HEK293T (cell line): ENCODE results near the gene ACIN1.

Source experiments
- CTCF ChIA-PET: fragments of 350-600 bp; formaldehyde crosslinking; extraction: SDS; loops from one replicate; lab custom pipeline; 2021; ENCODE audit warnings: antibody characterized with exemption, inconsistent platforms; lab: Yijun Ruan, JAX
- POLR2A ChIA-PET: fragments of 350-600 bp; formaldehyde crosslinking; extraction: SDS; loops from one replicate; lab custom pipeline; 2020; ENCODE audit warnings: antibody characterized with exemption, inconsistent platforms; lab: Yijun Ruan, JAX
- DNase-seq: peaks from one replicate; pipeline ENCODE4 v3.0.0; 2012; ENCODE audit warnings: mixed read lengths; ENCODE audit errors: extremely low spot score
- BHLHE40 ChIP-seq: fragments of 450-650 bp; IDR thresholded peaks from 2 replicates; pipeline ENCODE4 v1.6.1; 2016; ENCODE audit warnings: mild to moderate bottlenecking, moderate library complexity, borderline replicate concordance
- CTBP1 ChIP-seq: fragments of 450-650 bp; IDR thresholded peaks from 2 replicates; pipeline ENCODE4 v1.6.1; 2016; ENCODE audit warnings: borderline replicate concordance
- ELF4 ChIP-seq: fragments of 450-650 bp; IDR thresholded peaks from 2 replicates; pipeline ENCODE4 v1.6.1; 2017; ENCODE audit warnings: antibody characterized with exemption
- FOXA1 ChIP-seq: fragments of 450-650 bp; IDR thresholded peaks from 2 replicates; pipeline ENCODE4 v1.6.1; 2016; ENCODE audit warnings: mild to moderate bottlenecking
- FOXK2 ChIP-seq: fragments of 450-650 bp; IDR thresholded peaks from 2 replicates; pipeline ENCODE4 v1.6.1; 2016; ENCODE audit warnings: mild to moderate bottlenecking
- FOXM1 ChIP-seq: fragments of 450-650 bp; IDR thresholded peaks from 2 replicates; pipeline ENCODE4 v1.6.1; 2017; ENCODE audit warnings: mild to moderate bottlenecking, borderline replicate concordance
- HDGF ChIP-seq: fragments of 450-650 bp; IDR thresholded peaks from 2 replicates; pipeline ENCODE4 v1.6.1; 2017; ENCODE audit warnings: antibody characterized with exemption, borderline replicate concordance
- L3MBTL2 ChIP-seq: fragments of 450-650 bp; conservative IDR thresholded peaks from 2 replicates; pipeline ENCODE4 v1.6.1; 2016; ENCODE audit warnings: mild to moderate bottlenecking
- LEF1 ChIP-seq: fragments of 450-650 bp; IDR thresholded peaks from 2 replicates; pipeline ENCODE4 v1.6.1; 2017; ENCODE audit warnings: mild to moderate bottlenecking, borderline replicate concordance
- NFRKB ChIP-seq: fragments of 450-650 bp; IDR thresholded peaks from 2 replicates; pipeline ENCODE4 v1.6.1; 2016; ENCODE audit warnings: mild to moderate bottlenecking, moderate library complexity
- PKNOX1 ChIP-seq: fragments of 450-650 bp; IDR thresholded peaks from 2 replicates; pipeline ENCODE4 v1.6.1; 2016
- SP1 ChIP-seq: fragments of 450-650 bp; IDR thresholded peaks from 2 replicates; pipeline ENCODE4 v1.6.1; 2017
- SUZ12 ChIP-seq: fragments of 450-650 bp; IDR thresholded peaks from 2 replicates; pipeline ENCODE4 v1.6.1; 2016; ENCODE audit warnings: mild to moderate bottlenecking
- TARDBP ChIP-seq: fragments of 450-650 bp; IDR thresholded peaks from 2 replicates; pipeline ENCODE4 v1.6.1; 2016
- ZNF384 ChIP-seq: fragments of 450-650 bp; IDR thresholded peaks from 2 replicates; pipeline ENCODE4 v1.6.1; 2016

ACIN1 gene

GRCh38 chr14:23071244-23071920 is 23.6 kb downstream of the ACIN1 start:
- ChIA-PET POLR2A (interaction anchor here (0.6 to 3.4 kb wide), 19 partner anchors 9 to 250 kb away, joined by 3 to 71 read pairs (median 4); partner anchors contain the start of genes ACIN1, AJUBA, C14orf119 and CDH24), CTCF (interaction anchor here (0.8 to 2.1 kb wide), 10 partner anchors 12 to 142 kb away, joined by 3 to 12 read pairs (median 4); partner anchors contain the start of genes ACIN1, C14orf119 and PRMT5)
- DNase-seq, result peak; percentile 89
- TF ChIP-seq BHLHE40 (no peak), ELF4 (peak; percentile 25; the same call in 1 of the 2 replicates), NFRKB (peak; percentile 46; the same call in 1 of the 2 replicates)

GRCh38 chr14:23070262-23071129 is 24.4 kb downstream of the ACIN1 start:
- TF ChIP-seq ZNF384 (no peak), PKNOX1 (peak; percentile 53)
- ChIA-PET POLR2A (interaction anchor here (0.5 to 3.4 kb wide), 7 partner anchors 13 to 92 kb away, joined by 3 to 71 read pairs (median 4); partner anchors contain the start of genes ACIN1, C14orf119 and CDH24), CTCF (interaction anchor here (0.6 to 2.1 kb wide), 8 partner anchors 8 to 112 kb away, joined by 3 to 12 read pairs (median 8); partner anchors contain the start of genes ACIN1 and C14orf119)
- DNase-seq, result no peak

GRCh38 chr14:23069413-23069806 is 25.5 kb downstream of the ACIN1 start:
- DNase-seq, result no peak
- TF ChIP-seq CTBP1 (no peak), ELF4 (no peak), NFRKB (no peak), HDGF (no peak), SP1 (no peak), LEF1 (no peak), SUZ12 (no peak), ZNF384 (no peak), TARDBP (no peak), L3MBTL2 (no peak), FOXM1 (no peak)
- POLR2A ChIA-PET, result interaction anchor here (0.7 to 3.4 kb wide), 8 partner anchors 11 to 113 kb away, joined by 3 to 71 read pairs (median 6); partner anchors contain the start of genes ACIN1, C14orf119 and HAUS4
- CTCF ChIA-PET, result interaction anchor here (0.6 to 2.4 kb wide), 33 partner anchors 8 to 517 kb away, joined by 3 to 35 read pairs (median 5); partner anchors contain the start of genes ACIN1, C14orf119, CIROP and HAUS4

- ChIA-PET CTCF (interaction anchor here (0.6 to 2.4 kb wide), 37 partner anchors 9 to 517 kb away, joined by 3 to 35 read pairs (median 4); partner anchors contain the start of genes ACIN1, C14orf119, CIROP and HAUS4), POLR2A (interaction anchor here (0.7 to 2.0 kb wide), 8 partner anchors 11 to 112 kb away, joined by 3 to 43 read pairs (median 5); partner anchors contain the start of genes ACIN1, C14orf119 and HAUS4)
- peak; percentile 83 for DNase-seq
These were observed 26.0 kb downstream of the ACIN1 start for GRCh38 chr14:23068789-23069412.

GRCh38 chr14:23067847-23068788 is 26.8 kb downstream of the ACIN1 start:
- CTCF ChIA-PET, result interaction anchor here (0.6 to 2.4 kb wide), 33 partner anchors 9 to 516 kb away, joined by 3 to 35 read pairs (median 5); partner anchors contain the start of genes ACIN1, C14orf119, CIROP and HAUS4
- no peak for TF ChIP-seq NFRKB
- no peak for DNase-seq
- POLR2A ChIA-PET, result interaction anchor here (1.0 to 2.0 kb wide), 7 partner anchors 10 to 113 kb away, joined by 3 to 43 read pairs (median 5); partner anchors contain the start of genes ACIN1, C14orf119 and HAUS4

More at GRCh38 chr14:23068789-23069412, 26.0 kb downstream of the ACIN1 start:
- TF ChIP-seq L3MBTL2, result peak; percentile 69
- TF ChIP-seq LEF1, result no peak
- TF ChIP-seq PKNOX1, result peak; percentile 58; the same call in 1 of the 2 replicates
- no peak for TF ChIP-seq BHLHE40
- TF ChIP-seq SUZ12, result no peak
- no peak for TF ChIP-seq FOXA1
- TF ChIP-seq TARDBP, result no peak
- no peak for TF ChIP-seq FOXK2
- TF ChIP-seq ELF4, result no peak
- no peak for TF ChIP-seq SP1
